ENCODE measurements around the gene TNFAIP1. TPM values are rescaled to one million over a fixed set of nuclear protein-coding genes. Genes with fewer than 3 reads are reported as not detected.
A peak's percentile ranks its signal among the peaks of the same experiment; 100 is the strongest.

The TNFAIP1 gene
- total RNA-seq, 1 experiment from 2014 or later: 21.3 TPM

GRCh38 chr17:28346746-28347246, 11.2 kb downstream of the TNFAIP1 start:
- H3K4me3 Mint-ChIP-seq: no peak overlapping the region
- no peak for DNase-seq (ENCODE audit: low spot score)
- peaks cover 6% of the 10 kb centered on the region; the same call in 1 of the 2 replicates for H3K4me1 Mint-ChIP-seq
- H3K36me3 Mint-ChIP-seq: peaks cover 57% of the 10 kb centered on the region
- H3K27ac Mint-ChIP-seq: no peak overlapping the region
- TF ChIP-seq ESRRA (CRISPR knock-in tag; IDR thresholded peaks at IDR 0.05; ENCODE audit: borderline replicate concordance): no peak
- TF ChIP-seq, protein P1, sequence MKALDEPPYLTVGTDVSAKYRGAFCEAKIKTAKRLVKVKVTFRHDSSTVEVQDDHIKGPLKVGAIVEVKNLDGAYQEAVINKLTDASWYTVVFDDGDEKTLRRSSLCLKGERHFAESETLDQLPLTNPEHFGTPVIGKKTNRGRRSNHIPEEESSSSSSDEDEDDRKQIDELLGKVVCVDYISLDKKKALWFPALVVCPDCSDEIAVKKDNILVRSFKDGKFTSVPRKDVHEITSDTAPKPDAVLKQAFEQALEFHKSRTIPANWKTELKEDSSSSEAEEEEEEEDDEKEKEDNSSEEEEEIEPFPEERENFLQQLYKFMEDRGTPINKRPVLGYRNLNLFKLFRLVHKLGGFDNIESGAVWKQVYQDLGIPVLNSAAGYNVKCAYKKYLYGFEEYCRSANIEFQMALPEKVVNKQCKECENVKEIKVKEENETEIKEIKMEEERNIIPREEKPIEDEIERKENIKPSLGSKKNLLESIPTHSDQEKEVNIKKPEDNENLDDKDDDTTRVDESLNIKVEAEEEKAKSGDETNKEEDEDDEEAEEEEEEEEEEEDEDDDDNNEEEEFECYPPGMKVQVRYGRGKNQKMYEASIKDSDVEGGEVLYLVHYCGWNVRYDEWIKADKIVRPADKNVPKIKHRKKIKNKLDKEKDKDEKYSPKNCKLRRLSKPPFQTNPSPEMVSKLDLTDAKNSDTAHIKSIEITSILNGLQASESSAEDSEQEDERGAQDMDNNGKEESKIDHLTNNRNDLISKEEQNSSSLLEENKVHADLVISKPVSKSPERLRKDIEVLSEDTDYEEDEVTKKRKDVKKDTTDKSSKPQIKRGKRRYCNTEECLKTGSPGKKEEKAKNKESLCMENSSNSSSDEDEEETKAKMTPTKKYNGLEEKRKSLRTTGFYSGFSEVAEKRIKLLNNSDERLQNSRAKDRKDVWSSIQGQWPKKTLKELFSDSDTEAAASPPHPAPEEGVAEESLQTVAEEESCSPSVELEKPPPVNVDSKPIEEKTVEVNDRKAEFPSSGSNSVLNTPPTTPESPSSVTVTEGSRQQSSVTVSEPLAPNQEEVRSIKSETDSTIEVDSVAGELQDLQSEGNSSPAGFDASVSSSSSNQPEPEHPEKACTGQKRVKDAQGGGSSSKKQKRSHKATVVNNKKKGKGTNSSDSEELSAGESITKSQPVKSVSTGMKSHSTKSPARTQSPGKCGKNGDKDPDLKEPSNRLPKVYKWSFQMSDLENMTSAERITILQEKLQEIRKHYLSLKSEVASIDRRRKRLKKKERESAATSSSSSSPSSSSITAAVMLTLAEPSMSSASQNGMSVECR (CRISPR knock-in tag; IDR thresholded peaks at IDR 0.05; ENCODE audit: borderline replicate concordance): no peak
- TF ChIP-seq FOXJ3 (CRISPR knock-in tag; IDR thresholded peaks at IDR 0.05; ENCODE audit: borderline replicate concordance): no peak
- TF ChIP-seq TEAD4 (CRISPR knock-in tag; IDR thresholded peaks at IDR 0.05): no peak
- no peak for TF ChIP-seq TCF7 (CRISPR knock-in tag; IDR thresholded peaks at IDR 0.05; ENCODE audit: low read depth)
- no peak for TF ChIP-seq ZNF232 (CRISPR knock-in tag; IDR thresholded peaks at IDR 0.05)
- no peak for TF ChIP-seq HMGA2 (CRISPR knock-in tag; IDR thresholded peaks at IDR 0.05)
- no peak for TF ChIP-seq ZNF512 (CRISPR knock-in tag; IDR thresholded peaks at IDR 0.05; ENCODE audit: borderline replicate concordance)
- no peaks in the 10 kb centered on the region for H3K9me3 Mint-ChIP-seq
- H3K27me3 Mint-ChIP-seq (ENCODE audit: low read depth): no peaks in the 10 kb centered on the region
- CTCF ChIA-PET: interaction anchor here (0.9 to 3.5 kb wide), 3 partner anchors 11 to 542 kb away, joined by 3 to 26 read pairs (median 7); partner anchors contain the start of genes IFT20 and TNFAIP1
- ATAC-seq: peak; percentile 53
- POLR2A ChIA-PET: interaction anchor here (1.9 kb wide), 1 partner anchor 11 kb away, joined by 6 read pairs; the partner anchor contains the start of gene TNFAIP1

GRCh38 chr17:28347261-28347891, 11.8 kb downstream of the TNFAIP1 start:
- TF ChIP-seq, protein P2, sequence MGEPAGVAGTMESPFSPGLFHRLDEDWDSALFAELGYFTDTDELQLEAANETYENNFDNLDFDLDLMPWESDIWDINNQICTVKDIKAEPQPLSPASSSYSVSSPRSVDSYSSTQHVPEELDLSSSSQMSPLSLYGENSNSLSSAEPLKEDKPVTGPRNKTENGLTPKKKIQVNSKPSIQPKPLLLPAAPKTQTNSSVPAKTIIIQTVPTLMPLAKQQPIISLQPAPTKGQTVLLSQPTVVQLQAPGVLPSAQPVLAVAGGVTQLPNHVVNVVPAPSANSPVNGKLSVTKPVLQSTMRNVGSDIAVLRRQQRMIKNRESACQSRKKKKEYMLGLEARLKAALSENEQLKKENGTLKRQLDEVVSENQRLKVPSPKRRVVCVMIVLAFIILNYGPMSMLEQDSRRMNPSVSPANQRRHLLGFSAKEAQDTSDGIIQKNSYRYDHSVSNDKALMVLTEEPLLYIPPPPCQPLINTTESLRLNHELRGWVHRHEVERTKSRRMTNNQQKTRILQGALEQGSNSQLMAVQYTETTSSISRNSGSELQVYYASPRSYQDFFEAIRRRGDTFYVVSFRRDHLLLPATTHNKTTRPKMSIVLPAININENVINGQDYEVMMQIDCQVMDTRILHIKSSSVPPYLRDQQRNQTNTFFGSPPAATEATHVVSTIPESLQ (CRISPR knock-in tag; IDR thresholded peaks at IDR 0.05): no peak
- TF ChIP-seq NR3C1 (CRISPR knock-in tag; conservative IDR thresholded peaks at IDR 0.05; ENCODE audit: low read depth): no peak

GRCh38 chr17:28348979-28349378, 13.4 kb downstream of the TNFAIP1 start:
- ChIA-PET CTCF (interaction anchor here (1.4 kb wide), 1 partner anchor 68 kb away, joined by 6 read pairs; no protein-coding TSS in a partner anchor), POLR2A (no interaction called here)
- no peak overlapping the region for H3K27ac Mint-ChIP-seq
- no peak overlapping the region for H3K4me3 Mint-ChIP-seq
- H3K4me1 Mint-ChIP-seq: peaks cover 6% of the 10 kb centered on the region; the same call in 1 of the 2 replicates
- peaks cover 59% of the 10 kb centered on the region for H3K36me3 Mint-ChIP-seq
- no peak for ATAC-seq
- DNase-seq (ENCODE audit: low spot score): no peak
- no peaks in the 10 kb centered on the region for H3K27me3 Mint-ChIP-seq (ENCODE audit: low read depth)
- no peaks in the 10 kb centered on the region for H3K9me3 Mint-ChIP-seq
- no peak for TF ChIP-seq ESRRA (CRISPR knock-in tag; IDR thresholded peaks at IDR 0.05; ENCODE audit: borderline replicate concordance)
- no peak for TF ChIP-seq MAX (CRISPR knock-in tag; IDR thresholded peaks at IDR 0.05)
- no peak for TF ChIP-seq ZNF671 (CRISPR knock-in tag; IDR thresholded peaks at IDR 0.05)
- TF ChIP-seq NR3C1 (CRISPR knock-in tag; conservative IDR thresholded peaks at IDR 0.05; ENCODE audit: low read depth): no peak
- TF ChIP-seq SOX15 (CRISPR knock-in tag; IDR thresholded peaks at IDR 0.05): no peak
- no peak for TF ChIP-seq ZNF219 (CRISPR knock-in tag; IDR thresholded peaks at IDR 0.05; ENCODE audit: borderline replicate concordance)
- no peak for TF ChIP-seq HMGA2 (CRISPR knock-in tag; IDR thresholded peaks at IDR 0.05)
- TF ChIP-seq NR1H2 (CRISPR knock-in tag; IDR thresholded peaks at IDR 0.05): no peak
- no peak for TF ChIP-seq TEAD1 (CRISPR knock-in tag; IDR thresholded peaks at IDR 0.05)
- TF ChIP-seq, protein P3, sequence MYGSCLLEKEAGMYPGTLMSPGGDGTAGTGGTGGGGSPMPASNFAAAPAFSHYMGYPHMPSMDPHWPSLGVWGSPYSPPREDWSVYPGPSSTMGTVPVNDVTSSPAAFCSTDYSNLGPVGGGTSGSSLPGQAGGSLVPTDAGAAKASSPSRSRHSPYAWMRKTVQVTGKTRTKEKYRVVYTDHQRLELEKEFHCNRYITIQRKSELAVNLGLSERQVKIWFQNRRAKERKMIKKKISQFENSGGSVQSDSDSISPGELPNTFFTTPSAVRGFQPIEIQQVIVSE (CRISPR knock-in tag; IDR thresholded peaks at IDR 0.05; ENCODE audit: borderline replicate concordance): no peak
- TF ChIP-seq, protein P4, sequence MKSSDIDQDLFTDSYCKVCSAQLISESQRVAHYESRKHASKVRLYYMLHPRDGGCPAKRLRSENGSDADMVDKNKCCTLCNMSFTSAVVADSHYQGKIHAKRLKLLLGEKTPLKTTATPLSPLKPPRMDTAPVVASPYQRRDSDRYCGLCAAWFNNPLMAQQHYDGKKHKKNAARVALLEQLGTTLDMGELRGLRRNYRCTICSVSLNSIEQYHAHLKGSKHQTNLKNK (CRISPR knock-in tag; IDR thresholded peaks at IDR 0.05): no peak
- no peak for TF ChIP-seq ZNF121 (CRISPR knock-in tag; IDR thresholded peaks at IDR 0.05)

More at GRCh38 chr17:28347261-28347891, 11.8 kb downstream of the TNFAIP1 start:
- H3K4me1 Mint-ChIP-seq: peaks cover 6% of the 10 kb centered on the region; the same call in 1 of the 2 replicates
- POLR2A ChIA-PET: interaction anchor here (1.9 kb wide), 1 partner anchor 11 kb away, joined by 6 read pairs; the partner anchor contains the start of gene TNFAIP1
- no peak overlapping the region for H3K27ac Mint-ChIP-seq
- no peaks in the 10 kb centered on the region for H3K9me3 Mint-ChIP-seq
- peaks cover 56% of the 10 kb centered on the region for H3K36me3 Mint-ChIP-seq
- ATAC-seq (no peak), DNase-seq (ENCODE audit: low spot score) (no peak)
- CTCF ChIA-PET: interaction anchor here (0.9 to 3.5 kb wide), 4 partner anchors 12 to 542 kb away, joined by 3 to 26 read pairs (median 6); partner anchors contain the start of genes IFT20 and TNFAIP1
- no peaks in the 10 kb centered on the region for H3K27me3 Mint-ChIP-seq (ENCODE audit: low read depth)
- H3K4me3 Mint-ChIP-seq: no peak overlapping the region

Data from WTC11 (cell line).